ENCODE data around the gene DNM3.

DNA sequence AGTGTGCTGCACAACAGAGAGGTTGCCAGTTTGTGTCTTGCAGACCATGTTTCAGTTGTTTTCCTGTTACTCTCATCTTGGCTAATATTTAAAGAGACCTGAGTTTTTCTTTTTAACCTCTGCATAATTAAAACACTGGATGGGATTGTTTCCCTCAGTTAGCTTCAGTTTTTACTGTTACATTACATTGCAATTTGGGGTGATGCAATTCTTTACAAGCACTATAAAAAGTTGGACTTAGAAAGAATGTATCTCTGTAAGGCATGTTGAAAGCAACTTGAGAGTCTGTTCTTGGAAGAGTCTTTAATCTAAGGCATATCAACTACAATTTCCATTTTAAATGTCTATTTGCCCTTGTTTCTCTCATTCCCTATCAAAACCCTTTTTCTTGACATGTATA lies 99.1 kb downstream of the DNM3 start:
- TF ChIP-seq CTCF (IDR thresholded peaks at IDR 0.05; ENCODE audit: extremely low read depth in 1 of 2, insufficient read depth in 1 of 2, low read depth in 1 of 2, low read length in 2 of 2), result no peak
- no peak for TF ChIP-seq POLR2A (IDR thresholded peaks at IDR 0.05; ENCODE audit: low read depth, low read length)
- TF ChIP-seq MYC (IDR thresholded peaks at IDR 0.05; ENCODE audit: low read depth, low read length), result no peak
- no peak for TF ChIP-seq JUN (IDR thresholded peaks at IDR 0.05; ENCODE audit: borderline replicate concordance, insufficient read depth, insufficient read length, low read depth)
- no peak for TF ChIP-seq MAX (IDR thresholded peaks at IDR 0.05; ENCODE audit: insufficient read depth, insufficient read length)
